Panc1 (cell line): ENCODE measurements around the gene SLC46A2. TPM values are rescaled to one million over a fixed set of nuclear protein-coding genes. Genes with fewer than 3 reads are reported as not detected.

Experiments used
- ATAC-seq: fragments of 200-7000 bp; cut with Tn5 transposase; 2 replicates; pipeline ENCODE4 v1.9.1; 2020; ENCODE audit warnings: mild to moderate bottlenecking, moderate library complexity
- BruUV-seq: library from RNA; stranded (reverse); fragments of 400-500 nt; replicated peaks from 2 replicates; lab custom pipeline; 2021; lab: Mats Ljungman, UMichigan
- CTCF ChIA-PET: fragments of 300-600 bp; sonication (Branson Sonifier 250); formaldehyde crosslinking; loops from one replicate; lab custom pipeline; 2022; ENCODE audit warnings: antibody characterized with exemption; lab: Charles Lee
- POLR2A ChIA-PET: fragments of 300-600 bp; sonication (Branson Sonifier 250); formaldehyde crosslinking; loops from one replicate; lab custom pipeline; 2022; ENCODE audit warnings: antibody characterized with exemption; lab: Charles Lee
- DNase-seq: peaks from one replicate; pipeline ENCODE4 v3.0.0-alpha.2; 2010; ENCODE audit warnings: low read depth, low spot score
- H3K27ac ChIP-seq: 2 replicates; pipeline ENCODE4 v1.5.1; 2011; ENCODE audit warnings: mild to moderate bottlenecking, low read length, inconsistent platforms
- H3K27me3 ChIP-seq: fragments of 200-500 bp; sonication (Bioruptor generic); 2 replicates; pipeline ENCODE4 v1.6.0; 2014; ENCODE audit warnings: low read length, inconsistent platforms; ENCODE audit not compliant: control insufficient read depth, insufficient read depth
- H3K36me3 ChIP-seq: fragments of 200-500 bp; sonication (Bioruptor generic); 2 replicates; pipeline ENCODE4 v1.5.1; 2014; ENCODE audit warnings: inconsistent platforms, mild to moderate bottlenecking, low read length, moderate library complexity; ENCODE audit not compliant: control insufficient read depth, insufficient read depth
- H3K4me1 ChIP-seq: 2 replicates; pipeline ENCODE4 v1.5.1; 2011; ENCODE audit warnings: inconsistent platforms, mild to moderate bottlenecking, low read length, moderate library complexity; ENCODE audit not compliant: control insufficient read depth, insufficient read depth
- H3K4me3 ChIP-seq, 2 experiments: 2 replicates each; pipeline ENCODE4 v1.5.1; 2011 to 2012; ENCODE audit warnings: low read depth in 2 of 2, low read length in 2 of 2, mild to moderate bottlenecking in 2 of 2, inconsistent platforms in 1 of 2, moderate library complexity in 1 of 2
- H3K9me3 ChIP-seq: fragments of 200-500 bp; sonication (Bioruptor generic); 2 replicates; pipeline ENCODE4 v1.5.1; 2014; ENCODE audit warnings: low read depth, mild to moderate bottlenecking, inconsistent platforms, low read length, moderate library complexity; ENCODE audit not compliant: control insufficient read depth, insufficient read depth
- CTCF ChIP-seq: fragments of 450-650 bp; IDR thresholded peaks from 2 replicates; pipeline ENCODE4 v1.5.1; 2017; ENCODE audit warnings: mild to moderate bottlenecking
- POLR2AphosphoS5 ChIP-seq: IDR thresholded peaks from 2 replicates; pipeline ENCODE4 v1.6.1; 2012; ENCODE audit warnings: mild to moderate bottlenecking, low read depth, low read length, moderate library complexity
- SIN3A ChIP-seq: IDR thresholded peaks from 2 replicates; pipeline ENCODE4 v1.6.1; 2012; ENCODE audit warnings: low read depth, mild to moderate bottlenecking, low read length, moderate library complexity, borderline replicate concordance; ENCODE audit not compliant: insufficient read depth
- TCF7L2 ChIP-seq: IDR thresholded peaks from 2 replicates; pipeline ENCODE4 v1.6.1; 2011; ENCODE audit warnings: mild to moderate bottlenecking, low read depth, low read length, inconsistent platforms
- in situ Hi-C: cut with HindIII; loops from 2 replicates; pipeline ENCODE4 v1.10.0; 2016; ENCODE audit warnings: low sequenced_read_pairs, low pct_unique_long_range_greater_than_20kb
- intact Hi-C: fragments of 100-400 bp; cut with micrococcal nuclease; formaldehyde crosslinking; loops from one replicate; pipeline ENCODE4 v1.10.0; 2022; ENCODE audit not compliant: unreplicated experiment
- total RNA-seq: library from RNA; stranded (reverse); gene quantifications from one replicate; pipeline ENCODE4 v1.2.1, GENCODE V29; 2021; ENCODE audit not compliant: unreplicated experiment
- TF ChIP-seq, protein P1 (sequence below), 2 experiments: IDR thresholded peaks; 2 replicates each; pipeline ENCODE4 v1.6.1; 2011 to 2012; ENCODE audit warnings: low read depth in 2 of 2, control low read depth in 1 of 2, low read length in 1 of 2, mild to moderate bottlenecking in 1 of 2, moderate library complexity in 1 of 2; ENCODE audit not compliant: insufficient read depth in 1 of 2

Gene SLC46A2
- total RNA-seq, 1 experiment from 2014 or later = not detected

- no peaks in the 10 kb centered on the region for H3K9me3 ChIP-seq
- in situ Hi-C loops = no loop called here
- ATAC-seq (no peak), DNase-seq (no peak)
- no peak overlapping the region for H3K27ac ChIP-seq
- ChIA-PET POLR2A (no interaction called here), CTCF (no interaction called here)
- H3K27me3 ChIP-seq = no peaks in the 10 kb centered on the region
- intact Hi-C loops = no loop called here
- no TSS peak for BruUV-seq
- no peaks in the 10 kb centered on the region for H3K36me3 ChIP-seq
- 0 out of 2 replicates have a peak, but pooled peaks cover 4% of the 10 kb centered on the region for H3K4me1 ChIP-seq
- H3K4me3 ChIP-seq = no peak overlapping the region
- TF ChIP-seq SIN3A = no peak
- TF ChIP-seq, protein P1, sequence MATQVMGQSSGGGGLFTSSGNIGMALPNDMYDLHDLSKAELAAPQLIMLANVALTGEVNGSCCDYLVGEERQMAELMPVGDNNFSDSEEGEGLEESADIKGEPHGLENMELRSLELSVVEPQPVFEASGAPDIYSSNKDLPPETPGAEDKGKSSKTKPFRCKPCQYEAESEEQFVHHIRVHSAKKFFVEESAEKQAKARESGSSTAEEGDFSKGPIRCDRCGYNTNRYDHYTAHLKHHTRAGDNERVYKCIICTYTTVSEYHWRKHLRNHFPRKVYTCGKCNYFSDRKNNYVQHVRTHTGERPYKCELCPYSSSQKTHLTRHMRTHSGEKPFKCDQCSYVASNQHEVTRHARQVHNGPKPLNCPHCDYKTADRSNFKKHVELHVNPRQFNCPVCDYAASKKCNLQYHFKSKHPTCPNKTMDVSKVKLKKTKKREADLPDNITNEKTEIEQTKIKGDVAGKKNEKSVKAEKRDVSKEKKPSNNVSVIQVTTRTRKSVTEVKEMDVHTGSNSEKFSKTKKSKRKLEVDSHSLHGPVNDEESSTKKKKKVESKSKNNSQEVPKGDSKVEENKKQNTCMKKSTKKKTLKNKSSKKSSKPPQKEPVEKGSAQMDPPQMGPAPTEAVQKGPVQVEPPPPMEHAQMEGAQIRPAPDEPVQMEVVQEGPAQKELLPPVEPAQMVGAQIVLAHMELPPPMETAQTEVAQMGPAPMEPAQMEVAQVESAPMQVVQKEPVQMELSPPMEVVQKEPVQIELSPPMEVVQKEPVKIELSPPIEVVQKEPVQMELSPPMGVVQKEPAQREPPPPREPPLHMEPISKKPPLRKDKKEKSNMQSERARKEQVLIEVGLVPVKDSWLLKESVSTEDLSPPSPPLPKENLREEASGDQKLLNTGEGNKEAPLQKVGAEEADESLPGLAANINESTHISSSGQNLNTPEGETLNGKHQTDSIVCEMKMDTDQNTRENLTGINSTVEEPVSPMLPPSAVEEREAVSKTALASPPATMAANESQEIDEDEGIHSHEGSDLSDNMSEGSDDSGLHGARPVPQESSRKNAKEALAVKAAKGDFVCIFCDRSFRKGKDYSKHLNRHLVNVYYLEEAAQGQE (IDR thresholded peaks at IDR 0.05; ENCODE audit: insufficient read depth in 1 of 2, low read depth in 2 of 2, low read length in 1 of 2) = no peak
- TF ChIP-seq CTCF = no peak
- TF ChIP-seq POLR2AphosphoS5 = no peak
- no peak for TF ChIP-seq TCF7L2
These were observed 14.4 kb upstream of the SLC46A2 start for GRCh38 chr9:112905084-112905483.

GRCh38 chr9:112900901-112901300 lies 10.2 kb upstream of the SLC46A2 start:
- intact Hi-C loops = loop anchor here (5.0 kb wide), 1 partner anchor 59 kb away; no protein-coding TSS in a partner anchor
- TF ChIP-seq POLR2AphosphoS5 (no peak), SIN3A (no peak), CTCF (no peak), TCF7L2 (no peak)
- TF ChIP-seq, protein P1 (IDR thresholded peaks at IDR 0.05; ENCODE audit: insufficient read depth in 1 of 2, low read depth in 2 of 2, low read length in 1 of 2) = no peak
- ATAC-seq = no peak
- Histone ChIP-seq H3K27ac (no peak overlapping the region), H3K36me3 (no peaks in the 10 kb centered on the region), H3K27me3 (peaks cover 2% of the 10 kb centered on the region; the same call in 1 of the 2 replicates), H3K4me1 (0 out of 2 replicates have a peak, but pooled peaks cover 4% of the 10 kb centered on the region), H3K4me3 (no peak overlapping the region), H3K9me3 (no peaks in the 10 kb centered on the region)
- DNase-seq = no peak
- in situ Hi-C loops = no loop called here
- POLR2A ChIA-PET = no interaction called here
- BruUV-seq = no TSS peak
- CTCF ChIA-PET = no interaction called here
